ENCODE measurements around the gene NUDT7. TPM values are rescaled to one million over a fixed set of nuclear protein-coding genes. Genes with fewer than 3 reads are reported as not detected.

NUDT7 gene
- total RNA-seq, 4 donors from 2014 or later, result 7.3 to 17.2 (median 11.1) TPM

DNA sequence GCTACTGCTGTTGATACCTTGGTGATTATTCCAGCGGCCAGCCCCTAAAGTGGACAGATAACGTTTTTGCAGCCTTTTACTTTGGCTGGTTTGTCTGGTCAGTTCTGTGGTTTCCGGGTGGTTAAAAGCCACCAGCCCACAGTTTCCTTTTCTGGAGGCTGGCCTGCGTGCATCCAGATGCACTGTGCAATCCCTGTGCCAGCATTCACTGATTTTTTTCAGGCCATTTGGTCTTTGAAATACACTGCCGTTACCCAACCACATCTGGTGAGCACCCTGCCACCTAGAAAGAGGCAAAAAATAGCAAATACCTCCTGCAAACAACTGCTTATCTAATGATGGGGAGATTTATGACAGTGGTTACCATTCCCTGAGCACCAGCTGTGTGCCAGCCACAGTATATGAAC lies 797 bp downstream of the NUDT7 start:
- 3 to 4% methylated on average over 3 to 4 of the region's 5 CpGs for WGBS, 2 donors (ENCODE audit: low coverage in 1 of 2)

DNA sequence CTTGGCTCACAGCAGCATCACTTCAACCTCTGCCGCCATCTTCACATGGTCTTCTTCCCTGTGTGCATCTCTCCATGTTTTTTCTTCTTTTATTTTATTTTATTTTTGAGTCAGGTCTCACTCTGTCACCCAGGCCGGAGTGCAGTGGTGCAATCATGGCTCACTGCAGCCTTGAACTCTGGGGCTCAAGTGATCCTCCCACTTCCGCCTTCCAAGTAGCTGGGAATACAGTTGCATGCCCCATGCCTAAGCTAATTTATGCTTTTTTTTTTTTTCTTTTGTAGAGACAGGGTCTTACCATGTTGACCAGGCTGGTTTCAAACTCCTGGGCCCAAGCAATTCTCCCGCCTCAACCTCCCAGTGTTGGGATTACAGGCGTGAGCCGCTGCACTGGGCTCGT lies 1.9 kb downstream of the NUDT7 start:
- Histone ChIP-seq H3K4me3 (no peak overlapping the region), H3K36me3 (peaks cover 0 to 22% of the 10 kb centered on the region in 2 donors), H3K27me3 (no peaks in the 10 kb centered on the region), H3K4me1 (peaks cover 0 to 10% (median 6%) of the 10 kb centered on the region in 3 donors), H3K27ac (no peak overlapping the region), H3K9me3 (no peaks in the 10 kb centered on the region)
- no peak for ATAC-seq
- 84 to 92% methylated on average over 6 to 7 of the region's 7 CpGs for WGBS, 2 donors (ENCODE audit: low coverage in 1 of 2)
- no peak for TF ChIP-seq POLR2A (IDR thresholded peaks at IDR 0.05)
- no peak for TF ChIP-seq EP300 (IDR thresholded peaks at IDR 0.05)
- TF ChIP-seq, protein P1, sequence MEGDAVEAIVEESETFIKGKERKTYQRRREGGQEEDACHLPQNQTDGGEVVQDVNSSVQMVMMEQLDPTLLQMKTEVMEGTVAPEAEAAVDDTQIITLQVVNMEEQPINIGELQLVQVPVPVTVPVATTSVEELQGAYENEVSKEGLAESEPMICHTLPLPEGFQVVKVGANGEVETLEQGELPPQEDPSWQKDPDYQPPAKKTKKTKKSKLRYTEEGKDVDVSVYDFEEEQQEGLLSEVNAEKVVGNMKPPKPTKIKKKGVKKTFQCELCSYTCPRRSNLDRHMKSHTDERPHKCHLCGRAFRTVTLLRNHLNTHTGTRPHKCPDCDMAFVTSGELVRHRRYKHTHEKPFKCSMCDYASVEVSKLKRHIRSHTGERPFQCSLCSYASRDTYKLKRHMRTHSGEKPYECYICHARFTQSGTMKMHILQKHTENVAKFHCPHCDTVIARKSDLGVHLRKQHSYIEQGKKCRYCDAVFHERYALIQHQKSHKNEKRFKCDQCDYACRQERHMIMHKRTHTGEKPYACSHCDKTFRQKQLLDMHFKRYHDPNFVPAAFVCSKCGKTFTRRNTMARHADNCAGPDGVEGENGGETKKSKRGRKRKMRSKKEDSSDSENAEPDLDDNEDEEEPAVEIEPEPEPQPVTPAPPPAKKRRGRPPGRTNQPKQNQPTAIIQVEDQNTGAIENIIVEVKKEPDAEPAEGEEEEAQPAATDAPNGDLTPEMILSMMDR (IDR thresholded peaks at IDR 0.05), result no peak
- no peak for TF ChIP-seq POLR2AphosphoS5 (IDR thresholded peaks at IDR 0.05)

More for the DNA sequence above, 797 bp downstream of the NUDT7 start:
- H3K27ac ChIP-seq, result peak overlapping the region; percentile 79 to 95 (median 90)
- TF ChIP-seq POLR2AphosphoS5 (IDR thresholded peaks at IDR 0.05) (no peak), POLR2A (IDR thresholded peaks at IDR 0.05) (no peak), EP300 (IDR thresholded peaks at IDR 0.05) (no peak)
- TF ChIP-seq, protein P1 (IDR thresholded peaks at IDR 0.05), result no peak
- H3K27me3 ChIP-seq, result no peaks in the 10 kb centered on the region
- ATAC-seq, result peak; percentile 17
- peaks cover 0 to 22% of the 10 kb centered on the region in 2 donors for H3K36me3 ChIP-seq
- H3K9me3 ChIP-seq, result no peaks in the 10 kb centered on the region
- peaks cover 0 to 10% (median 6%) of the 10 kb centered on the region in 3 donors for H3K4me1 ChIP-seq
- peak overlapping the region; percentile 74 to 80 for H3K4me3 ChIP-seq

DNA sequence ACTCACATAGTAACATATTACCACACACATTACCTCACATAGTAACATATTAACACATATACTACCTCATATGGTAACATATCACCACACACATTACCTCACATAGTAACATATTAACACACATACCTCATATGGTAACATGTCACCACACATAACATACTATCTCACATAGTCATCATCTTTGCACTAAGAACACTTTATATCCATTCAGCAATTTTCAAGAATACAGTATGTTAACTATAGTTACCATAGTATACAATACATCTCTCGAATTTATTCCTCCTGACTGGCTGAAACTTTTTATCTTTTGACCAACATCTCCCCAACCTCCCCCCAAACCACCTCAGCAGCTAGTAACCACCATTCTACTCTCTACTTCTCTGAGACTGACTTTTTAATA lies 7.6 kb downstream of the NUDT7 start:
- Histone ChIP-seq H3K9me3 (no peaks in the 10 kb centered on the region), H3K27ac (no peak overlapping the region), H3K27me3 (no peaks in the 10 kb centered on the region), H3K4me1 (no peaks in the 10 kb centered on the region), H3K4me3 (no peak overlapping the region), H3K36me3 (peaks cover 0 to 36% of the 10 kb centered on the region in 2 donors)
- TF ChIP-seq POLR2AphosphoS5 (IDR thresholded peaks at IDR 0.05), result no peak
- no peak for ATAC-seq
- 0 to 60% methylated on average over 1 of the region's 1 CpG for WGBS, 2 donors (ENCODE audit: low coverage in 1 of 2)

DNA sequence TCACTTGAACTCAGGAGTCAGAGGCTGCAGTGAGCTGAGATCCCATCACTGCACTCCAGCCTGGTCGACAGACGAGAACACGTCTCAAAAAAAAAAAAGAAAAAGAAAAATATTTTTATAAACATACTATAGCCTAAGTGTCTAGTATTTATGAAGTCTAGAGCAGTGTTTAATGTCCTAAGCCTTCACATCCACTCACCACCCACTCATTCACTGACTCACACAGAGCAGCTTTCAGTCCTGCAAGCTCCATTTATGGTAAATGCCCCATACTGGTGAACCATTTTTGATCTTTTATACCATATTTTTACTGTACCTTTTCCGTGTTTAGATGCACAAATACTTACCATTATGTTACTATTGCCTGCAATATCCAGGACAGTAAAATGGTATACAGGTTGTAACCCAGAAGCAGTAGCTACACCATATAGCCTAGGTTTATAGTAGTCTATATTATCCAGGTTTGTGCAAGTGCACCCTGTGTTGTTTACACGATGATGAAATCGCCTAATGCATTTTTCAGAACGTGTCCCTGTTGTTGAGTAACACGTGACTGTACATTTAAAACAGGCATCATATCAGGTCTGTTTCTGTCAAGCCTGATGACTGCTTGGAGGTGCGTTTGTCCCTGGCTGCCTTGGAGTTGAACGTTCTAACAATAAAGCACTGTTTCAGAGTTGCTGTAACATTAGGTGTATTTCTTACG lies 10.1 kb downstream of the NUDT7 start:
- H3K27ac ChIP-seq, result no peak overlapping the region
- no peaks in the 10 kb centered on the region for H3K27me3 ChIP-seq
- TF ChIP-seq POLR2AphosphoS5 (IDR thresholded peaks at IDR 0.05) (no peak), POLR2A (IDR thresholded peaks at IDR 0.05) (no peak), EP300 (IDR thresholded peaks at IDR 0.05) (no peak)
- TF ChIP-seq, protein P1 (IDR thresholded peaks at IDR 0.05), result no peak
- H3K9me3 ChIP-seq, result no peaks in the 10 kb centered on the region
- peaks cover 0 to 27% of the 10 kb centered on the region in 2 donors for H3K36me3 ChIP-seq
- no peaks in the 10 kb centered on the region for H3K4me1 ChIP-seq
- no peak for ATAC-seq
- H3K4me3 ChIP-seq, result no peak overlapping the region
- WGBS, 2 donors (ENCODE audit: low coverage in 1 of 2), result 39 to 66% methylated on average over 10 to 11 of the region's 11 CpGs

DNA sequence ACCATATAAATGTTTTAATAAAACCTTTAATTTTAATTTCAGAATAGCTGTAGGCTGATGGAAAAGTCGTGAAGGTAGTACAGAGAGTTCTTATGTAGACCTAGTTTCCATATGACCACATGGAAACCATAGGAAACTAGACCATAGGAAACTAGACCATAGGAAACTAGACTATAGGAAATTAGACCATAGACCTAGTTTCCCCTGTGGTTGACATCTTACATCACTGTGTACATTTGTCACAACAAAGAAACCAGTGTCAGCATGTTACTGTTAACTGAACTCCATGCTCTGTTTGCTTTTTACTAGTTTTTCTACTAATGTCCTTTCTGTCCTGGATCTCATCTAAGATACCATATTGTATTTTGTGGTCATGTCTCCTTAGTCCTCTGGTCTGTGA lies 14.6 kb downstream of the NUDT7 start:
- ATAC-seq, result no peak
- H3K9me3 ChIP-seq, result no peaks in the 10 kb centered on the region
- no peak overlapping the region for H3K27ac ChIP-seq
- no peak overlapping the region for H3K4me3 ChIP-seq
- WGBS, 2 donors (ENCODE audit: low coverage in 1 of 2), result 41 to 100% methylated on average over 1 of the region's 1 CpG
- H3K4me1 ChIP-seq, result no peaks in the 10 kb centered on the region
- TF ChIP-seq, protein P1 (IDR thresholded peaks at IDR 0.05), result no peak
- TF ChIP-seq POLR2A (IDR thresholded peaks at IDR 0.05), result no peak
- TF ChIP-seq POLR2AphosphoS5 (IDR thresholded peaks at IDR 0.05), result no peak
- H3K27me3 ChIP-seq, result no peaks in the 10 kb centered on the region
- H3K36me3 ChIP-seq, result peaks cover 0 to 25% of the 10 kb centered on the region in 2 donors

All from gastroesophageal sphincter (tissue), 4 donors.